ENCODE results near the gene CPEB3.

Gene CPEB3

DNA sequence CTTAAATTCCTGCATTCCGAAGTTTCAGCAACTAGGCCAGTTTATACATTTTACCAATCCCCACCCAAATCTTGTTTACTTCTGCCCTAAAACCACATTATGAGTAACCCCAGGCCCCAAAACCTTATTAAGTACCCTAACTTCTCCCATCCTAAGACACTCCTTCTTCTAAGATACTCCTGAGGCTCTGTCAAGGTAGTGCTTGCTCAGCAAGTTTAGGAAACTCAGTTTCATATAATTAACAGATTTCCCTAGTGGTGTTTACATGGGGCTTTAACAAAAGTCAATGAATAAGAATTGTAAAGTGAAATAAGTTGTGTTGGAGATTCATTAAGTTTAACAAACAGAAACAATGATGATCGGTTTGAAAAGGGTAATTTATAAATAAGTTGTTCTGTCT, 77.8 kb downstream of the CPEB3 start:
- DNase-seq (ENCODE audit: low spot score), result no peak

DNA sequence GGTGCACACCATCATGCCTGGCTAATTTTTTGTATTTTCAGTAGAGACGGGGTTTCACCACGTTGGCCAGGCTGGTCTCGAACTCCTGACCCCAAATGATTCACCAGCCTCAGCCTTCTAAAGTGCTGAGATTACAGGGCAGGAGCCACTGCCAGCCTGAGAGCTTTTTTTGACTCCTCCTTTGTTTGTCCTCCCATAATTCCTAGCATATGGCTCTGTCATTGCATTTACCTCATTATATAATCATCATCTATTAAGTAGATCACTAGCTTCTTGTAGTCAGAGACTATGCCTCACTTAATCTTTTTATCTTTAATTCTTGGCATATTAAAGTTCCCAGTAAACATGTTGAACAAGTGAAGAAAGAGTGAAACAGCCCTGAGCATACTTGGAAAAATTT, 82.1 kb downstream of the CPEB3 start:
- DNase-seq (ENCODE audit: low spot score), result no peak

DNA sequence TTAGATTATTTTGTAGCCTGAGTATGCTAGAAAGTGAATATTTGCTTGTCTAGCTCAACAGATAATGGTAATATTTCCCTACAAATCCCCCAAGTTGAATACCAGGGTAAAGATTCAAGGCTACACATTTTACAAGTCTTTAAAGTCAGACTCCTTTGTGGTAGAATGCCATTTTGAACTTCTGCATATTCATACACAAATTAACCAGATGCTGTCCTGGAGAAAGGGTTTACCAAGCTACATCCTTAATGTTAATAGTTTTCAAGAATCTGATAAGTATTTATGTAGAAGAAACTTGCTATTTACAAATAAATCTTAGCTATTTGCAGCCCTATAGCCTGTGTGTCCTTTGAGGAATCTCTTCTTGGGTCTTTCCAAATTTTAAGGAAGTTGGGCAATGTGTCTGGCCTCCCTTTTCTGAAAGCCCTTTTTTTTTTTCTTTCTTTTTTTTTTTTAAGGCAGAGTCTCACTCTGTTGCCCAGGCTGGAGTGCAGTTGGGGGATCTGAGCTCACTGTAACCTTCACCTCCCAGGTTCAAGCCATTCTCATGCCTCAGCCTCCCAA, 82.6 kb downstream of the CPEB3 start:
- no peak for DNase-seq (ENCODE audit: low spot score)

DNA sequence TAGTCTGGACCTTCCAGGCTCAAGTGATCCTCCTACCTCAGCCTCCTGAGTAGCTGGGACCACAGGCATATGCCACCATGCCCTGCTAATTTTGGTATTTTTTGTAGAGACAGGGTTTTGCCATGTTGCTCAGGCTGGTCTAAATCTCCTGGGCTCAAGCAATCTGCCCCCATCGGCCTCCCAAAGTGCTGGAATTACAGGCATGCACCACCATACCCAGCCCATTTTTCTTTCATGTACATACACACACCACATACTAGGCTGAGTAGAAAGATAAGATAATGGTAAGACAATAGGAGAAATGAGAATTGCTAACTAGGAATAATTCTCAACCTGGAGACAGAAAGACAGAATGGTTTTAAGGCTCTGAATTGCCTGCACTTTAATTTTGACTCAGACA, 83.8 kb downstream of the CPEB3 start:
- DNase-seq (ENCODE audit: low spot score), result no peak

DNA sequence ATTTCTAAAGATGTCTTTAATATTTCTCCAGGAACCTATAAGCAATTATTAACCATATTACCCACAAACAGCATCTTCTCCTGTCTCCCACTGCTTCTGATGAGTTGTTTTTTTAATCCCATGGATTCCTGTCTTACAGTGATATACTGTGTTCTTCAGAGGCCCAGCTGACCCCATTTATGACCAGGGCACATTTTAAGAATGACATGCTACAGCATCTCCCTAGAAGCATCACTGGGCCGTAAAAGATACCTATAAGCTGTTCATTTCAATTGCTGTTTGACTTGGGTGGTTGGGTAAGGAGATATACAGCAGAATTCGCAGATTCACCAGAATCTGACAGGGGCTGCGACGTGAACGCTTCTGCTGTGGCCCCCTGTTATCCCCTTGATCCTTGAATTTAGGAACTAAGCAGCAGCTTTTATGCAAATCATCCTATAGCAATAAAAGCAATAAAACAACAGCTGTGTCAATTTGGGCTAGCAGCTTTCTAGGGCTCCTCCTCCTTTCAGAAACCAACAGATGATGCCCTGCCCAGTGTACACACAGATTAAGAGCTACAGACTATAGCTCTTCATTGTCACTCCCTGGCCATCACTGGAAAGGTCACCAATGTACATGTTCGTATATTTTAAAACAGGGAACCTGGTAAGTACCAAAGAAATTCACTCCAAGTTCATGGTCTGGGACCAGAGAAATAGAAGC, 86.8 kb downstream of the CPEB3 start:
- no peak for DNase-seq (ENCODE audit: low spot score)

DNA sequence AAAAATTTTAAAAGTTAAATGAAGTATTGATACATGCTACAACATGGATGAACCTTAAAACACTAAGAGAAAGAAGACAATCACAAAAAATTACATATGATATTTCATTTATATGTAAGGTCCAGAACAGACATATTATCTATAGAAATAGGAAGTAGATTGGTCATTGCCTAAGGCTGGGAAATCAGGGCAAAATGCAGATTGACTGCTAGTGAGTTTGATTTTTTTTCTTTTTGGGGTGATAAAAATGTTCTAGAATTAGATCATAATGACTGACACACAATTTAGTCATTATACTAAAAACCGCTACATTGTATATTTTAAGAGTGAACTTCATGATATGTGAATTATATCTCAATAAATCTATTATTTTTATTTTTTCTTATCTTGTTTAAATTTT, 88.3 kb downstream of the CPEB3 start:
- no peak for DNase-seq (ENCODE audit: low spot score)

DNA sequence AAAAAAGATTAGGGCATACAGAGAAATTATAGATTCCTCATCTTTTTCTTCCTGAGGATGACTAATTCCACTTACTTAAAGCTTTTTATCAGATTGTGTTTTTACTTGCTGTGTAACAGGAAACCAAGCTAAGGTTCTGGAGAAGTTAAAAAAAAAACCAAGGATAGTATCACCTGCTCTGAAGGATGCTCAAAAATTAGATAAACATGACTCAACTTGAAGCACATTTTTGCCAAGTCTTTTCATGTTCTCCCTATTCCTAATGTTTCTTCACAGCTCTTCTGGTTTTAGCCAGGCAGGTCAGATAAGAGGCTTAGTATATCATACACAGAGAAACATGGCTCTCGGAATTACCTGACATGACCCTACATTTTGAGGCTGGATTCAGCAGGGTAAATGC, 90.3 kb downstream of the CPEB3 start:
- DNase-seq (ENCODE audit: low spot score), result no peak

DNA sequence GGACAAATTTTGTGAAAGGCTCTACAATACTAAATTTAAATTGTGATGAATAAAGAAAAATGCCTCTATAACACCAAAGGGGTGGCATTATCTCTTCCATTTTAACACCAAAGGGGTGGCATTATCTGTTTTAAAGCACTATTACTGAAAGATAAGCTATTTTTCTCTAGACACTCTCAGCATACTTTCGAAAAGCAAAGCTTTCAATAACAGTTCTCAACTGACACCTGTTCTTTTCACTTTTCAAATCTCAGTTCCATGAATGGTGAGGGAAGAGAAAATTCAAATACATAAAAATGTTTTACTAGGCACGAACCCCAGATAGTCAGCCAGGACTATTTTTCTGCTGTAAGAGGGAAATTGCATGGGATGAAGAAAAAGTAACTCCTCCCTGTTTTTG, 103.8 kb downstream of the CPEB3 start:
- no peak for DNase-seq (ENCODE audit: low spot score)

DNA sequence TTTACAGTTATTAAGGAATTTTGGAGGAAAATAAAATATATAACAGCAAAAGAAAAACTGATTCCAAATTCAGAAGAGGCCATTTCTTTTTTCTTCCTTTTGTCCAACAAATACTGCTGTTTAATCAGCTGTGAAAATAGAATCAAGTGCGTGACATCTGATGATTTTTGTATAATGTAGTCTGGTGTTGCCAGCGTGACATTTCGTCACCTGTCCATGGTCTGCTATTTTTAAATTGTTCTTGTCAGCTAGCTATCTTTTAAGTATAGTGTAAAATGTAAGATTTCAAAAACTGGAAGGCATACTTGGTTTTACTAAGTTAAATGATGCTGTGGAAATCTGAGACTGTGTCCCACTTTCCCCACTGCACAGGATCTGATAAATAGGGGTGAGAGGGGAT, 105.9 kb downstream of the CPEB3 start:
- no peak for DNase-seq (ENCODE audit: low spot score)

DNA sequence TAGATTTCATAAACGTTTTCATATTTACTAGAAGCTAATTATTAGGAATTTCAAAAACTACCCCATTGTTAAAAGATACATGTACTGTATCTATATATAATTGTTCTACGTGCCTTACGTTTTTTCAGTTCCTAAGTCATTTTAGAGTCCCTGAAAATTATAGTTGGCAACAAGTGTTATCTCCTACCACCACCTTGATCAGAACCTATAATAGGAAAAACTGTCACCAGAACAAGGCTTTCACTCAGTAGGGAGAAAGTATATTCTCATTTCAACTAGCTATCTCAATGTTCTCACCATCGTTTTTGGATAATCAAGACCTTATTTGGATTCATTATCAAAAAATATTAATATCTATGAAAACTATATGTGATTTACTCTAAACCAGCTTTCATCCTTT, 107.7 kb downstream of the CPEB3 start:
- no peak for DNase-seq (ENCODE audit: low spot score)

DNA sequence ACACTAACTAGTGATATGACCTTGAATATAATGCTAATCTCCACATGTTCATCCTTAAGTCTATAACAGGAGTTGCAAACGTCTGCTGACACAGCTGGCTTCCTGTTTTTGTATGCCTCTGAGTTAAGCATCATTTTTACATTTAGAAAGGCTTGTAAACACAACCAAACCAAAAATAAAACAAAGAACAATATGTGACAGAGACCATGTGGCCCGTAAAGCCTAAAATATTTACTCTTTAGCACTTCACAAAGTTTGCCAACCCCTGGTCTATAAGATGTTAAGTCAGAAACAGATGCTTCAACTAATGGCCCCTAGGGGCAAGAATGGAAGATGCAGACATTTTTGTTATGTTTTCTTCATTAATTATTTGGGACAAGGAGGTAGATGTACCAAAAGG, 109.3 kb downstream of the CPEB3 start:
- no peak for DNase-seq (ENCODE audit: low spot score)

DNA sequence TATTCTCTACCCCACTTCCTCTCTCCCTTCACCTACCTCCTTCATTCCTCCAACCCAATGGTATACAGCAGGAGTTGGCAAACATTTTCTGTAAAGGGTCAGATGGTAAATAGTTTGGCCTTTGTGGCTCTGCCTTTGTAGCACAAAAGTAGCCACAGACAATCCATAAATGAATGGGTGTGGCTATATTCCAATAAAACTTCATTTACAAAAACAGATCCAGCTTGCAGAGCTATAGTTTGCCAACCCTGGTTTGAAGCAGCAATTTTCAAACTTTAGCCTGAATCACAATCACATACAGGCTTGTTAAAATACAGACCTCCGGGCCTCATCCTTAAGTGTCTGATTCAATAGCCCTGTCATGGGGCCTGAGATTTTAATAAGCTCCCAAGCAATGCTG, 110.5 kb downstream of the CPEB3 start:
- DNase-seq (ENCODE audit: low spot score), result no peak

DNA sequence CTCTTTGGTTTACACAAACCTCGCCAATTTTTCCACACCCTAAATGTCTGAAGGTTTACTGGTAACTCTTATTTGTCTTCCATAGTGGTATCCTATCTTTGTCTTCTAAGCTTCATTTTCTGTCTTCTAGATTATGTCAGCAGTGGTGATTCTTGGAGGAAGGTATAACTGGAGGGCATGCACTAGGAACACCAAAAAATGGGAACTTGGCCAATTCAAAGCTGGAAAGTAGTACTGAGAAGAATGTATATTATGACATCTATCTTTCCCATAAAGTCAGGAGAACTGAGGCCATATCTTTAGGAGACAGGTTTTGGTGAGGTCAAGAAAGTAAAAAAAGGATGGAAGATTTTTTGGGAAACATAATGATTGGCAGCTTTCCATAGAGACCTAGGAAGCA, 113.3 kb downstream of the CPEB3 start:
- no peak for DNase-seq (ENCODE audit: low spot score)

DNA sequence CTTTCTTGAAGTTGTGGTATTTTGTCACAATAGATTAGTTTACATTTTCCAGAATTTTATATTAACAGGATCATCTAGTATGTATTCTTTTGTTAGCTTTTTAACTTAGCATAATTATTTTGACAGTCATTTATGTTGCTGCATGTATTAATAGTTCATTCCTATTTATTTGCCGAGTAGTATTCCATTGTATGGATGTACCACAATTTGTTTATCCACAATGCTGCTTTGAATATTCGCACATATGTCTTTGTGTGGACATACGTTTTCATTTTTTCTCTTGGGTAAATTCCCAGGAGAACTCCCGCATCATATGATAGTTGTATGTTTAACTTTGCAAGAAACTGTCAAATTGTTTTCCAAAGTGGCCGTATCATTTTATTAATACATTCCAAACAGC, 115.7 kb downstream of the CPEB3 start:
- no peak for DNase-seq (ENCODE audit: low spot score)

DNA sequence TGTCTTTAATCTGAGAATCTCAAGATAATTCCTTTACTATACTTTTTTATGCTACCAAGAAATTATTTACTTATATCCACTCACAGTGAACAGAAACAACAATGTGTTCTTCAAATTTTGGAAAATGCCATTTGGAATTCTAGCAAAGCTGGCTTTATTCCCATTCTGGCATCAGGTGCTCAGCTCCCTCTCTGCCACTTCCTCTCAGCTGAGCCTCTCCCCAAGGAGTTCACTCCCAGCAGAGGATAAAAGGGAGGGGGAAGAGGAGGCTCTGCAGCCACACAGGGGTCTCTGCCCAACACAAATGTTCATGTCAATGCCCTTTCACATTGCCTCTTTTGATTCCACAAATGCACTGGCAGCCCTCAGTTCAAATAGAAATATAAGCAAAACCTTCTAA, 116.9 kb downstream of the CPEB3 start:
- no peak for DNase-seq (ENCODE audit: low spot score)

DNA sequence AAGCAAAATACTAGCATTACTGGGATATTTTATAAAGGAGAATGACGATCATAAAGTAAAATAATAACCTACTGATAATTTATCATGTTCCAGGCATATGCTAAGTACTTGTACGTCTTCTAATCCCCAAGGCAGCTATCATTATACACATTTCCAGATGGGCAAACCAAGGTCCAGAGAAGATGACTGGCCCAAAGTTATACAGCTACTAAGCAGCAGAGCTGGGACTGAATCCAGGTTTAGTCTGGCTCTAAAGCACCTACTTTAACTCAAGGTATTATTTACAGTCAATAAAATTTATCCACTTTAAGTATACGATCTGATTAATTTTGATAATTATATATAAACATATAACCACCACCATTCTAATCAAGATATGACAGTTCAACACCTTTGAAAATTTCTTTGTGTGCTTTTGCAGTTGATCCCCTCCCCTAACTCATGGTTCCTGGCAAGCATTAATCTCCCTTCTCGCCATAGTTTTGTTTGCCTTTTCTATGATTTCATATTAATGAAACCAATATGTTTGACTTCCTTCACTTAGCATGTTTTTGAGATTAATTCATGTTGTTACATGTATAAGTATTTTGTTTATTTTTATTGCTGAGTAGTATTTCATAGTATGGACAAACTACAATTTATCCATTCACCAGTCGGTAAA, 126.7 kb downstream of the CPEB3 start:
- DNase-seq (ENCODE audit: low spot score), result no peak

DNA sequence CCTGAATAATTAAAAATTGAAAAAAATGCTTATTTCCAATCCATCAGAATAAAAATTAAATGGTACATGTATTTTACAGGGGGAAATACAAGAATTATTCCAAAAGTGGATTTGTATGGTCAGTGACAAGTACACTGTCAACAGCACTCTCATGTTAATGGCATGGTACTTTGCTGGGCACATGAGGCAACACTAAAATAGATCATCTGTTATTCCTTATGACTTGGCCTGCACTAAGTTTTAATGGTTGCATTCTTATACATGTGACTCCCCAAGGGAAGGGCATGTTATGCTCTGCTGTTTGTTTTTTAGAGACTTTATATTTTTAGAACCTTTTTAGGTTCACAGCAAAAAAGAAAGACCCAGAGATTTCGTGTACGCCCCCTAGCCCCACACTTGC, 128.3 kb downstream of the CPEB3 start:
- DNase-seq (ENCODE audit: low spot score), result no peak

DNA sequence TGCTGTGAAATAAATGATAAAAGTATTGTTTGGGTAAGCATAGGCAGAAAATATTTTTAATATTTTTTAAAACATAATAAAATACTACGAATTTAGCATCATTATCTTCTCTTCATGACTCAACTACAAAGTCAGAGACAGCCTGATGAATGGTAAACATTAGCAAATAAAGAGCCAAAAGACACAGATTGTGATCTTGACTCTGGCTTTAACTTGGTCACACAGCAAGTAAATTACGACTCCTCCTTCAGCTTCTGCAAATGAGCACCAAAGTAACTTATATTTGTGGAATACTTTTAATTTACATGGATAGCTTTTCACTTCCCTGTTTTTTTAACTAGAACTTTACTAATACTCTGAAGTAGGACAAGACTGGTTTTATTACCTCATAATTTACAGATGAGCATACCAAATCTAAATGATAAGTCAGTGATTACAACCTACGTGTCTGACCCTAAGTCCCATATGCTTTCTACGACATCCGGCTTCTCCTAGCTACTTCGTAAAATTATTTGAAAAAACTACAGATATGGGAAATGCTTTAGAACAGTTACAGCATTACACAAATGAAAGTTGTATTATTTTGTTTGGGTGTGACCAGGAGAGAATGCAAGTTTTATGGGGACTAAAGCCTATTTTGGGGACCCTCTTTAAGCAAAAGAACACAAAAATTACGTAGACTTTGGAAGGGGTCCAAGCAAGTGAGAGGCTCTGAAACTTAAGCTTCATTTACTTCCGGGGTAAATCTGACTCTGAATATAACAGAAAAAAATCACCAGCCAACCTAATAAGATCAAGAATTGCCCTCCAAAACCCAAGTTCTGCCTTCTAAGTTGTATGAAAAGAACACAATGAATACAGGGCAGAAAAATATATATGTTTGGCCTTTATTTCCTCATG, 133.8 kb downstream of the CPEB3 start:
- no peak for DNase-seq (ENCODE audit: low spot score)

DNA sequence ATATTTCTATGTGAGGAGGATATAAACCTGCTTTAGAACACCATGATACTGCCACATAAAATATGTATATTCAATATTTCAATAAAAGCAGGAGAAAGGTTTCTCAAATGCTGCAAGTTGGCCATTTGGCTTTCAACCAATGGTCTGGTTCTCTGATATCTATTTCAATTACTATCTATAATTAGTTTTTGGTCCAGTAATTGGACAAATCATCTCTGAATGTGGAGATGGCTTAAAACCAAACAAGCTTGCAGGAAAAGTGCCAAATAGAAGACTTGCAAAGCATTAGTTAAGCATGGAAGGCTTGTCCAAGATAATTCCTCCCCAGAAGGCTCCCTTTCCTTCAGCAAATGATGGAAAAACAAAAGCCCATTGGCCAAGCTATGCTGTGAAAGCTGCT, 140.1 kb downstream of the CPEB3 start:
- no peak for DNase-seq (ENCODE audit: low spot score)

DNA sequence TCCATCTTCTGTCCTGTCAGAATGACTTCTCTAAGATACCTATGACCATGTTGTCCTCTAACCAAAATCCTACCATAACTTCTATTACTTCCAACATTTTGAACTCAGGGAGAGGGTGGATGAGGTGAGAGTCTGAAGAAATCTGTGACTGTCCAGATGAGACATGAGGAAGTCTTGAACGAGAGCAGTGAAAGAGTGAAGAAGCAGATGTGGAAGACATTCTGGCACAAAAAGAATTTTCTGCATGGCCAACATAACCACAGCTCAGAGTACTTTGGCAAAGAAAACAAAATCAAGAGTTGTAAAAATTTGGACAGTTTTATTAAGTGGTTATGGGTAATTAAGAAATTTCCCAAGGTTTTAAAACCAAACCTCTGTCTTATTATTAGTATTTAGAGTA, 141.6 kb downstream of the CPEB3 start:
- DNase-seq (ENCODE audit: low spot score), result no peak

DNA sequence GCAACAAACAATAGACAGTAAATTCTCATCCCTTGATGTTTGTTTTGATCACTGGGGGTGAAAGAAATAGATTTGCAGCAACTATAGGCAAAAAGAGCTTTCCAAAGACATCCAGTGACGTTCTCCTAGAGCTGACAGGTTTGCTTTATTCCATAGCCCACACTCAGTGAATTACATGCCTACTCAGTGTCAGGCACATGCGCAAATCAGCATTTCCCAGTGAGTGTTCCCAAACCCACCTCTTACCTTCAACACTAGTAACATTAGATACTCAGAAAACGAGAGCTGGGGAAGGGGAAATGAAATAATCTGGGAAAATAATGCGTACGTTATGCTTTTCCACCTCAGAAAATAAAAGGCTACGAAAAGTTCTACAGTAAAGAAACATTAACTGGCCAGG, 144.1 kb downstream of the CPEB3 start:
- no peak for DNase-seq (ENCODE audit: low spot score)

DNA sequence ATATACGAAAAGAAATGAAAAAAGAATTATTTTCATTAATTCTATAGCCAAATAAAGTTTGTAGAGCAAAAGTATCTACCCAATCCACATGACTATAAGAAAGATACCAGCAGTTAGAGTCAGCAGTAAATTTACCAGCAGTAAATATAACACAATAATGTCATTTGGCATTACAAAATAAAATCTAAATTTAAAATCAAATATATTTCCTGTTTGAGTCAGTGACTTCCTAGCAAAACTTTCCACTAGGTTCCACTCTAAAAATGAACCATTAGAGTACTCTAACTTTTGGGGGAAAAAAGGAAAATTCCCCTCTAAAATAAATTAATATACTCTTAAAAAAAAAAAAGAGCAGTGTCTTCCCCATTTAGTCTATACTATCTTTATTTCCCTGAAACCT, 144.8 kb downstream of the CPEB3 start:
- DNase-seq (ENCODE audit: low spot score), result no peak

DNA sequence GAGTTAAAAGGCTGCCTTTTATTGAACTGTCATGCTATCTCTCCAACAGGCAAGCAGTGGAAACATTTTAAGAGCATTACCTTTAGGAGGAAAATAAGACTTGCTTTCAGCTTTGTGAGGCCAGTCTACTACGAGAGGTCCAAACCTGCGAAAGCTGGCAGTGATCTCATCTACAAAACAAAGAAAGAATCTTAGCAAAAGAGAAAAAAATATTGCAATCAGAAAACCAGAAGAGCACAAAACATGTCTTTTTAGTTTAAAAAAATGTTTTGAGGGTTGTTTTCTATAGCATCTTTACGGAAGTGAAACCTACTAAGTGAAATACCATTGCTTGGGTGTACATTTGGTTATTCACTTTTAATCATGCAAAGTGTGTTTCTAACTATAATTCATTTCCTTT, 147.9 kb downstream of the CPEB3 start:
- DNase-seq (ENCODE audit: low spot score), result no peak
